Measurements from ENCODE around the gene HTRA2. TPM values are rescaled to one million over a fixed set of nuclear protein-coding genes. Genes with fewer than 3 reads are reported as not detected.
"Not testable (repeated sequence)": the region's sequence is repeated elsewhere in the genome, so short reads cannot be mapped to it uniquely, and the experiment has no call there.

HTRA2 gene
- polyA plus RNA-seq = 34.4 TPM

DNA sequence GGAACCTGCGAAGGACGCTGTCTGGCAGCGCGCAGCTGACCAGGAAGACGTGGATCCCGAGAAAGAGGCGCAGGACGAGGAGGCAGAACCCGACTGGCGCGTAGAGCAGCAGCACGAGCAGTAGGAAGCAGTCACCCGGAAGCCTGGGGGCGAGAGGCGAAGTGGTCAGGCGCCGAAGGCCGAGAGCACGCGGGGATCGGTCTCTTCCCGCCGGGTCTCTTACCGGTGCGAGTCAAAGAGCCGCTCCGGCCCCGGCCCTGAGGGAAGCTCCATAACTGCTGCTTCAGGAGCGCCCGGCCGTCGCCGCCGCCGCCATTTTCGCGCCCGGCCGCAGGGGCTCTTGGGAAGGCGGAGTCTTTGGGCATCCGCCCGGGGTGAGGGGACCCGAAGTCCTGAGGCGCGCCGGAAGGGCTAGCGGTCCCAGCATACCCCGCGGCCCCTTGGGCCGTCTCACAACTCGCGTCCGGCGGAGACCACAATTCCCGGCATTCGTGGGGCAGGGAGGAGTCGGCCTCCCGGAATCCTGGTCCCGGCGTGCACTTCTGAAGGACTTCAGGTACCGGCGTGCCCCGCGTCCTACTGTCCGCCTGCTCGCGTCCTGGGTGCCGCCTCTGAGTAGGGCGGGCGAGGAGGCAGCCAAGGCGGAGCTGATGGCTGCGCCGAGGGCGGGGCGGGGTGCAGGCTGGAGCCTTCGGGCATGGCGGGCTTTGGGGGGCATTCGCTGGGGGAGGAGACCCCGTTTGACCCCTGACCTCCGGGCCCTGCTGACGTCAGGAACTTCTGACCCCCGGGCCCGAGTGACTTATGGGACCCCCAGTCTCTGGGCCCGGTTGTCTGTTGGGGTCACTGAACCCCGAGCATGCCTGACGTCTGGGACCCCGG is at the start of gene HTRA2, which contains the start of gene AUP1:
HTRA2 (plus strand) TSS at position 577 of the 882 bp plus-strand sequence; CDS start at position 651, 74 bp downstream.
AUP1 (minus strand) TSS at position 350 of the 882 bp plus-strand sequence; CDS start at position 273, 77 bp downstream.
- Mint-ChIP-seq H3K4me3 (peak within 1 kb of the TSS; percentile 87 to 97 (median 96)), H3K27ac (peak within 1 kb of the TSS; percentile 81 to 99 (median 94)), H3K36me3 (peaks cover 7% of the 10 kb centered on the region), H3K9me3 (no peaks in the 10 kb centered on the region), H3K27me3 (no peaks in the 10 kb centered on the region), H3K4me1 (peaks cover 28 to 37% (median 37%) of the 10 kb centered on the region in 3 donors)

DNA sequence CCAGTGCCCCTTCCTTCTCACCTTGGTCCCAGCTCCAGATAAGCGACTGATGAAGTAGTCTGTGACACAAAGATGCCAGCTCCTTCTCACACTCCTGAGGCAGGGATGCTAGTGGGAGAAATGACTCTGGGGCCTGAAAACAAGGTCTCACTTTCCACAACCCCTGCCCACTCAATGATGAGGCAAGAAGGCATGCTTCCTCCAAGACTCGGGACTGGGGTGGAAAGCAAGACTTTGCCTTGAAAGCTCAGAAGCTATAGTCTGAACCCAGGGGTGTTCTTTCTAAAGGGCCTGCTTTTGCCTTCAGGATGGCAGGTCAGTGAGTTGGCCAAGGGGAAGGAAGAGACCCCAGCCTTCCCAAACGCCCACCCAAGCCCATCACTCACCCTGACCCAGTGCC is 48.3 kb upstream of the HTRA2 start:
- Mint-ChIP-seq H3K27ac (no peak overlapping the region), H3K27me3 (no peaks in the 10 kb centered on the region), H3K4me3 (peak overlapping the region; percentile 83 to 100 (median 95)), H3K36me3 (peaks cover 8% of the 10 kb centered on the region), H3K9me3 (no peaks in the 10 kb centered on the region), H3K4me1 (peaks cover 12 to 20% (median 20%) of the 10 kb centered on the region in 3 donors)

DNA sequence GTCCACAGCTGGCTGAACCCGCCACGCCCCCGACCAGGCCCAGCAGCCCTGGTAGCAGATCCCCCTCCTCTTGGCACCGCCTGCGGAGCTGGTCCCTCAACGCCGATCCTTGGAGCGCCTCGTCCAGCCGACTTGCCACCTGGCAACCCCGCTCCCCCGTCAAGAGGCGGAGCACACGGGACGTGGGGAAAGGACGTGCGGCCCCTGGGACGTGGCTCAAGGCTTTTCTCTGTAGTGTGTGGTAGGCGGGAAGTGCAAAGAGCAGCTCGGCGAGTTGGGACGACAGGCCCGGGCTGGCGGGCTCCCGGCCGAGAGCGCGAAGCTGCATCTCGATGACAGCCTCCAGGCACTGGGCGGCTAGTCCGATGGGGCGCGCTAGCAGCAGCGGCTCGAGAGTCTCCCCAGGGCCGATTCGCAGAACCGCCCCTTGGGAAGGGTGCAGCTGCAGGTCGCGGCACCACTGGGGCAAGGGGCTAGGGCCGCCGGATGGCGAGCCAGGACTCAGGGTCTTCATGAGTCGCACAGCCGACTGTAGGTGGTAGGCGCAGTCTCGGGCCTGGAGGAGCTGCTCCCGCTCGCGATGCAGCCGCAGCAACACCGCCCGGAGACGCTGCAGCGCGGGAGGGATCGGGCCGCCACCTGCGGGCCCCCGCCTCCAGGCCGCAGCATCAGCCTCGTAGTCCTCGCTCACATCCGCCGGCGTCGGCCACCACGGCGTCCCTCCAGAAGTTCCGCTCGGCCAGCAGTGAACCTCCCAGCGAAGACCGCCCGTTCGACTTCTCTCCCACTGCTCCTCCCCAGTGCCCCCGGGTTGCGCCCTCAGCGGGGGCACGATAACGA is 47.6 kb upstream of the HTRA2 start:
- Mint-ChIP-seq H3K9me3 (no peaks in the 10 kb centered on the region), H3K4me3 (peak overlapping the region; percentile 90 to 100 (median 100)), H3K4me1 (peaks cover 12 to 22% (median 20%) of the 10 kb centered on the region in 3 donors), H3K36me3 (peaks cover 6% of the 10 kb centered on the region), H3K27ac (peak overlapping the region; percentile 66 to 99 (median 97)), H3K27me3 (no peaks in the 10 kb centered on the region)

DNA sequence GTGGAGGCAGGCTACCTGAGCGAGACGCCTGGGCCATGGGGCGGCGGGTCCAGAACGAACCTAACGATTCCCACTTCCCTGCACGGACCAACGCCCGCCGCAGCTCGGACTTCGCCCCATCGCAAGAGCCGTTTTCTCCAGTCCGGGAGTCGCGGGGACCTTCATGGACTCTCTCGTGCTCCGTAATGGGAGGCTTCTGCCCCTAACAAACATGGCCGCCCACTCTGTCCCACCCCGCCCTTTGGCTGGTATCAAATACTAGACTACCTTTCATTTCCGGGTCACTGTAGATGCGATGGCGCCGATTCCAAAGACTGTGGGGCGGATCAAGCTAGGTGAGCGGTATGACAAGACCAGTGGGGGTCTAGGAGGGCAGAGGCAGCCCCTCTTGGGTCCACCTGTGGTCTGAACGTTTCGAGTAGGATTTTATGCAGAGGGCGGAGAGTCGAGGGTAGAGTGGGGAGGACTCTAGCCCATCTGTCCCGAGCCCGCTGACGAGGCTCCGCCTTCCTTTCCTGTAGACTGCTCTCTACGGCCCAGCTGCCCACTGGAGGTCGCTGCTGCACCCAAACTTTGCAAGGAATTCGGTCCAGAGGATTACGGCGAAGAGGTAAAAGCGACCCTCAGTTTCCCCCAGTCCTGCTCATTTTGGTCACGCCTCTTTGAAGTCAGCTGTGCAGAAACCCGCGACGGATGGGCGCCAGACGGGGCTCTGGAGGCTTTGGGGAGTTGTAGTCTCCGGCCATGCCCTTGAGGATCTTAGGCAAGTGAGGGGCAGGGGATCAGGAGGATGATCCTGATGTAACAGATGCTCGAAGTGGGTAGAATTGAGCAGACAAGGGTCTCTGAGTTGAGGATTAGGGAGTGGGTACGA is 46.7 kb upstream of the HTRA2 start, which contains the start of the genes CCDC142 and TTC31:
CCDC142 (minus strand) TSS at position 198 of the 874 bp plus-strand sequence; CDS start at position 37, 161 bp downstream.
TTC31 (plus strand) TSS at position 281 of the 874 bp plus-strand sequence; CDS start at position 296, 15 bp downstream.
- Mint-ChIP-seq H3K4me3 (peak within 1 kb of the TSS; percentile 90 to 100 (median 100)), H3K27me3 (no peaks in the 10 kb centered on the region), H3K4me1 (peaks cover 12 to 22% (median 20%) of the 10 kb centered on the region in 3 donors), H3K9me3 (no peaks in the 10 kb centered on the region), H3K36me3 (peaks cover 6% of the 10 kb centered on the region), H3K27ac (peak within 1 kb of the TSS; percentile 66 to 99 (median 97))

GRCh38 chr2:74483675-74484164 is 46.0 kb upstream of the HTRA2 start:
- H3K9me3 Mint-ChIP-seq, H3K36me3 Mint-ChIP-seq, H3K27me3 Mint-ChIP-seq: not testable (repeated sequence)
- Mint-ChIP-seq H3K4me3 (peak overlapping the region; percentile 90 to 100 (median 100)), H3K4me1 (peaks cover 12 to 22% (median 20%) of the 10 kb centered on the region in 3 donors), H3K27ac (peak overlapping the region in 2 of 3 donors; percentile 66 to 97)

GRCh38 chr2:74486141-74486540 is 43.6 kb upstream of the HTRA2 start:
- H3K4me1 Mint-ChIP-seq = peaks cover 8 to 15% (median 14%) of the 10 kb centered on the region in 3 donors
- H3K4me3 Mint-ChIP-seq = no peak overlapping the region
- no peaks in the 10 kb centered on the region for H3K27me3 Mint-ChIP-seq
- H3K9me3 Mint-ChIP-seq = no peaks in the 10 kb centered on the region
- no peak overlapping the region for H3K27ac Mint-ChIP-seq
- peaks cover 9% of the 10 kb centered on the region for H3K36me3 Mint-ChIP-seq

DNA sequence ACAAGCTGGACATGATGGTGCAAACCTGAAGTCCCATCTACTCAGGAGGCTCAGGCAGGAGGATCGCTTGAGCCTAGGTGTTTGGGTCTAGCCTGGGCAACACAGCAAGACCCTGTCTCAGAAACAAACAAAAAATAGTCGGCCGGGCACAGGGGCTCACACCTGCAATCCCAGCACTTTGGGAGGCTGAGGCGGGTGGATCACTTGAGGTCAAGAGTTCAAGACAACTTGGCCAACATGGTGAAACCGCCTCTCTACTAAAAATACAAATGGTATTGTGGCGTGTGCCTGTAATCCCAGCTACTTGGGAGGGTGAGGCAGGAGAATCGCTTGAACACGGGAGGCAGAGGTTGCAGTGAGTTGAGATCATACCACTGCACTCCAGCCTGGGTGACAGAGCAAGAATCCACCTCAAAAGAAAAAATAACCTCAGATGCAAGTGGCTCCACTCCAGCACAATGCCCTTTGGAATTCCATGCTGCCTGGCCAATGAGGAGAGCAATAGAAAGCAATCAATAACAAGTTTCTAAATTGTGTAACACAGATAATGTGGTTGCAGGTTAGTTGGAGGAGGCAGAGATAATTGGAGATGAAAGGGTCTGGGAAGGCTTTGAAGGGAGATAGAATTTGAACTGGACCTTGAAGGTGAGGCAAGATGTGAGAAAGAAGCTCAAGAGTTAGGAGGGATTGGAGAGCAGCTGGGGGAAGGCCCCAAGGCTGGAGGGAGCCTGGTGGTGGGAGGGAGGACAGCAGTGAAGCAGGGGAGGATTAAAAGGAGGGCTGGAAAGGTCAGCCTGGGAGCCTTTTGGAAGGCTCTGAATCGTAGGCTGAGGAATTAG is 40.9 kb upstream of the HTRA2 start:
- Mint-ChIP-seq H3K36me3 (peaks cover 10% of the 10 kb centered on the region), H3K27me3 (no peaks in the 10 kb centered on the region), H3K4me3 (no peak overlapping the region), H3K27ac (no peak overlapping the region), H3K4me1 (peaks cover 0 to 5% (median 4%) of the 10 kb centered on the region in 3 donors), H3K9me3 (no peaks in the 10 kb centered on the region)

DNA sequence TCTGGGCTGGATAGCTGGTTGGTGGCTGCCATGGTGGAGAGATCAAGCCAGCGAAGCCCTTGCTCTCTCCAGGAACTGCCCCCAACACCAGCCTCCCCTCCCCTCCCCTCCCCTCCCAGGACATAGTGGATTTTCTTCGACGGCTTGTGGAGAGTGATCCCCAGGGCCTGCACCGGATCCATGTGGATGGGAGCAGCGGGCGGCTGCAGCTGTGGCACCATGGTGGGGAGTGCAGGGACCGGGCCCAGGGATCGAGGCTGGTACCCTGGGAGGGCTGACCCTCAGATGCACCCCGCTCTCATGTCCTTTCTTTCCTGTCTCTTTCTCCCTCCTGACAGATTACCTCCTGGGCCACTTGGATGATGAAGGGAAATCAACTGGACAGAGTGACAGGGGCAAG is 39.8 kb upstream of the HTRA2 start:
- H3K36me3 Mint-ChIP-seq = peaks cover 10% of the 10 kb centered on the region

DNA sequence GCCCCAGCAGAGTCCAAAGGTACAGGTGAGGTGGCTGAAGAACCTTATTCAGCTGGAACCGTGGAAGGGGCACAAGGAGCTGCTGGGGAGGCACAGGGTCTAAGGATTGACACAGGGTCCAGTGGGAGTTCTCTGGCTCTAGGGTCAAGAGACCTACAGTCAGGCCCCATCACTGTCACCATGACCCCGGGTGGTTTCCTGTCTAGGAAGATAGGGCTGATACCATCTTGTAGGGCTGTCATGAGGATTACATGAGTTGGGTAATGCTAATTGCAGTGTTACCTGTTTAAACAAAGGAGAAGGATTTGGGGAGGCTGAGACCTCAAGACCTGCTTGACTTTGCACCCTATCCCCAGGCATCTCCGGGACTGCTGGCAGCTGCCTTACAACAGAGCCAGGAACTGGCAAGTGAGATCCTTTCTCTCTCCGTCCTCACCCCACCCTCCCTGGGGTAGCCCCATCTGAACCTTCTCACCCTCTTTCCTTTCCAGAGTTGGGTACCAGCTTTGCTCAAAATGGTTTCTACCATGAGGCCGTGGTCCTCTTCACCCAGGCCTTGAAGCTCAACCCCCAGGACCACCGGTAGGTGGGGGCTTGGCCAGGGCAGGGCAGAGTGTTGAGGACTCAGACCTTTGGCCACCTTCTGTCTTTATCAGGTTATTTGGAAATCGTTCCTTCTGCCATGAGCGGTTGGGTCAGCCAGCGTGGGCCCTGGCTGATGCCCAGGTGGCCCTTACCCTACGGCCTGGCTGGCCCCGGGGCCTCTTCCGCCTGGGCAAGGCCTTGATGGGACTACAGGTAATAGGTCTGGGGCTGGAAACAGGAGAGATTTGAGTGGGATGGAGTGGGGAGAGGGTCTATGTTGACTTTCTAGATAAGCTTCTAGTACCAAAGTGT is 37.8 kb upstream of the HTRA2 start:
- Mint-ChIP-seq H3K9me3 (no peaks in the 10 kb centered on the region), H3K4me1 (peaks cover 0 to 1% (median 0%) of the 10 kb centered on the region in 3 donors), H3K27me3 (no peaks in the 10 kb centered on the region), H3K4me3 (no peak overlapping the region), H3K27ac (peak overlapping the region in 1 of 3 donors; percentile 43), H3K36me3 (peaks cover 8% of the 10 kb centered on the region)

More for the DNA sequence above, 39.8 kb upstream of the HTRA2 start:
- no peak overlapping the region for H3K4me3 Mint-ChIP-seq
- no peak overlapping the region for H3K27ac Mint-ChIP-seq
- H3K4me1 Mint-ChIP-seq = peaks cover 0 to 5% (median 4%) of the 10 kb centered on the region in 3 donors
- H3K9me3 Mint-ChIP-seq = no peaks in the 10 kb centered on the region
- H3K27me3 Mint-ChIP-seq = no peaks in the 10 kb centered on the region

DNA sequence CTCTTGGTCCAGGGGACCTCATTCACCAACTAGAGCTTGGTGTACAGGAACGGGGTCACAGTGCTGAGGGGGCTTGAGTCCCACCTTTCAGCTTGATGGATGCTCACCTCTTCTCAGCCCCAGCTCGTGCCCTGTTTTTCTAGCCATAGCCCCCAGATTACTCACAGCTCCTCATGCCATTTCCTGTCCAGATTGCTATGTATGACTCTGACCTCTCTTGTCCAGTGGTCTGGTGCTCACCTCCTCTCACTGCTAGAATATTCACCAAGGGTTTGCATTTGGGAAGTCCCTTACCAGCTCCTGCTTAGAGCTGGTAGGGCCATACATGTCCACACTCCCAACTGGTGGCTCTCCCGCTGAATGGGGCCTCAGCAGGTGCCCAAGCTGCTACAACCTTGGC is 36.2 kb upstream of the HTRA2 start:
- Mint-ChIP-seq H3K27me3 (peaks cover 9% of the 10 kb centered on the region), H3K36me3 (peaks cover 8% of the 10 kb centered on the region), H3K4me3 (peak overlapping the region in 1 of 4 donors; percentile 20), H3K4me1 (peaks cover 3 to 6% (median 5%) of the 10 kb centered on the region in 3 donors), H3K9me3 (no peaks in the 10 kb centered on the region), H3K27ac (no peak overlapping the region)

DNA sequence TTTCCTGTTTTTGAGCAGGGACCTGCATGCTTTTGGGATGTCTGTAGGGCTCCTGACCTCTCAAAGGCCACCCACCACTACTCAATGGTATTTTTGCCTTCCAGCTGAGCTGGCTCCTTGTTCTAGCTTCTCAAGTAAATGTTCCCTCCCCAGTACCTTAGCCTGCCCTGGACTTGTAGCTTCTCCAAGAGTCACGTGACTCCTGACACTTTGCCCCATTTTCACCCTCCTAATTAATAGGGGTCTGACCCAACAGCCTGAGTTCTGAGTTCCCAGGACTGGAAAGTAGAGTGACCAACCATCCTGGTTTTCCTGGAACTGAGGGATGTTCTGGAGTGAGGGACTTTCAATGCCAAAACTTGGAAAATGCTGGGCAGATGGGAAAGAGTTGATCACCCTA is 34.3 kb upstream of the HTRA2 start:
- H3K27ac Mint-ChIP-seq = peak overlapping the region in 1 of 3 donors; percentile 81
- H3K4me3 Mint-ChIP-seq = no peak overlapping the region
- H3K27me3 Mint-ChIP-seq = peaks cover 22% of the 10 kb centered on the region
- H3K36me3 Mint-ChIP-seq = peaks cover 4% of the 10 kb centered on the region
- H3K4me1 Mint-ChIP-seq = peaks cover 8 to 14% (median 12%) of the 10 kb centered on the region in 3 donors
- no peaks in the 10 kb centered on the region for H3K9me3 Mint-ChIP-seq

DNA sequence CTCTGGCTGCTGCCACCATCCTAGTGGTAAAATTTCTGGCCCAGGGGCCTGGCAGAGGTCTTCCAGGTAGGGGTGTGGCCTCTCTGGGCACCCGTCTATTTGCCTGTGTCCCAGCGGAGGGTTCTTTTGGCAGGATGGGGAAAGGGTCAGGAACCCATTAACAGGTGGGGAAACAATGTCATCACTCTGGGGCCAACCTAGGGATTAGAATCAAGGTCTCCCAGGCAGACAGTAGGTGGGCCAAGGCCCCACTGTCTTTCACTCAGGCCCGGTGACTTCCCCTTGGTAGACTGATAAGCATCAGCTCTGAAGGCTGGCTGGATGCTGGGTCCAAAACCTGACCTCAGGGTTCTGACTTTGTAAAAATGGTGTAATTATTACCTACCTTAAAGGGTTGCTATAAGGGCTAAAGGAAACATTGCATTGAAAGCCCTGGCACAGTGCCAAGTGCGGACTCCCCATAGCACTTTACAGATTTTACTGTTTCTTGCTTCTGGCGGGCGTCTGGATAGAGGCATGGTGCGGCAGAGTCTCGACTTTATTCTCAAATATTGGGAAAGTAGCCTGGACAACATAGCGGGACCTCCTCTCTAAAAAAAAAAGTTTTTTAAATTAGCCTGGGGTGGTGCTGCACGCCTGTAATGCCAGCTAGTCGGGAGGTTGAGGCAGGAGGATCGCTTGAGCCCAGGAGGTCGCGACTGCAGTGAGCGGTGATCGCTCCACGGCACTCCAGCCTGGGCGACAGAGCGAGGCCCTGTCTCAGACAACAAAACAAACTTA is 32.5 kb upstream of the HTRA2 start:
- no peaks in the 10 kb centered on the region for H3K9me3 Mint-ChIP-seq
- H3K27ac Mint-ChIP-seq = no peak overlapping the region
- peaks cover 10 to 17% (median 12%) of the 10 kb centered on the region in 3 donors for H3K4me1 Mint-ChIP-seq
- peak overlapping the region in 3 of 4 donors; percentile 9 to 89 (median 48) for H3K4me3 Mint-ChIP-seq
- H3K27me3 Mint-ChIP-seq = peaks cover 28% of the 10 kb centered on the region
- H3K36me3 Mint-ChIP-seq = no peaks in the 10 kb centered on the region
